ENCODE results near the gene GALNT13. TPM values are rescaled to one million over a fixed set of nuclear protein-coding genes. Genes with fewer than 3 reads are reported as not detected.

The GALNT13 gene
- total RNA-seq, 1 experiment from 2014 or later: not detected

DNA sequence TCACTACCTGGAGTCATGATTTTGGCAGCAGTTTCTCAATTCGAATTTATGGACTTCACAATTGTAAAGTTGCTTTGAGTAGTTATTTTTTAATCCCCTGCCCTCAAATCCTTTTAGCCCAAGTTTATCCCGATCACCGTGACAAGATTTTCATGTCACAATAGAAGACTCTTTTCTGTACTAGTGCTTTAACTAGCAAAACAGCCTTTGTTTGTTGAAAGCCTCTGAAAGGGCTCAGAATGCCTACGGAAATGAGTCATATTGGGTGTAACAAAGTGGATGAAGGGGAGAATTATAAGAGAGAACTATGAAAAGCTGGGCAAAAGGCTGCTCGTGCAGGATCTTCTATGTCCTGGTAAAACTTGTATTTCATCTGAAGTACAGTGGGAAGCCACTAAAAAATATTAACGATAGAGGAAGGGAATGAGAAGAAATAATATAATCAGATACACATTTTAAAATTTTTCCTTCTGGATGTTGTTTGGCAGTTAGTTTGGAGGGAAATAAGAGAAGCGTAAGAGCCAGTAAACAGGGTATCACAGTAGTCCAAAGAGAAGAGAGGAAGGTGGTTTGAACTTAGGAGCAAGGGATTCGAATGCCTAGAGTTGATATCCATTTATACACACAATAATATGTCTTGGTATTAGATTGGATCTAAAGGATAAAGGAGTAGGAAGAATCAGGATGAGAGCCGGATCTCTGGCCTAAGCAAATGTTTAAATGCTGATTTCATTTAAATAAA is 114.9 kb downstream of the GALNT13 start:
- BruUV-seq (replicated peaks): no TSS peak
- Histone ChIP-seq H3K27me3 (replicated peaks; ENCODE audit: control insufficient read depth, insufficient read depth, low read length) (no peaks in the 10 kb centered on the region), H3K36me3 (ENCODE audit: control insufficient read depth, insufficient read depth, low read length) (no peaks in the 10 kb centered on the region), H3K9me3 (no peaks in the 10 kb centered on the region), H3K4me3 (ENCODE audit: low read depth, low read length) (no peak overlapping the region), H3K4me1 (no peaks in the 10 kb centered on the region)
- DNase-seq: no peak
- POLR2A ChIA-PET: no interaction called here
- H3K27me3 Mint-ChIP-seq (ENCODE audit: insufficient read depth, unreplicated experiment): no peaks in the 10 kb centered on the region
- no peak overlapping the region for H3K27ac Mint-ChIP-seq (ENCODE audit: unreplicated experiment)
- no peaks in the 10 kb centered on the region for H3K36me3 Mint-ChIP-seq (ENCODE audit: insufficient read depth, unreplicated experiment)
- intact Hi-C loops (cut with micrococcal nuclease; ENCODE audit: unreplicated experiment): no loop called here
- no peak for TF ChIP-seq CTCF (IDR thresholded peaks at IDR 0.05; ENCODE audit: insufficient read depth in 1 of 2, low read depth in 1 of 2, low read length in 1 of 2, severe bottlenecking in 1 of 2, unreplicated experiment in 1 of 2)
- no peak overlapping the region for H3K4me3 Mint-ChIP-seq (ENCODE audit: unreplicated experiment)
- no peaks in the 10 kb centered on the region for H3K9me3 Mint-ChIP-seq (ENCODE audit: unreplicated experiment)
- CTCF ChIA-PET: no interaction called here
- H3K4me1 Mint-ChIP-seq (ENCODE audit: low read depth, unreplicated experiment): no peaks in the 10 kb centered on the region

DNA sequence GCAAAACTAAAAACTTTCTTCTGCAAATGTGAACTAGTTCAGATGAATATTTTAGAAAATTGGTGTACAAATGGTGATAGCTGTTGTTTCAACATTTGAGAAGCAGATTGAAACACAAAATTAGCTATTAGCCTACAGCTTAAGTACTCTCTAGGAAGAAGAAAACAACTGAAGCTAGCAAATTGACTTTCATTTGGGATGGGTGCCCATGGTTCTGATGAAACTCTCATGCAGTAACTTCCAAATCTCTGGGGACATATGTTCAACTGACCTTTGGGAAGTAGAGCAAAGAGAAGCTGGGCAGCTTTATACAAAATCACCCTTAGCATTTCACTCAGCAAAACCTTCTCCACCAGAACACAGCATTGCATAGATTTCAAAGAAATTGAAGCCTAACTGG is 119.0 kb downstream of the GALNT13 start:
- POLR2A ChIA-PET: no interaction called here
- H3K9me3 ChIP-seq: no peaks in the 10 kb centered on the region
- no TSS peak for BruUV-seq (replicated peaks)

DNA sequence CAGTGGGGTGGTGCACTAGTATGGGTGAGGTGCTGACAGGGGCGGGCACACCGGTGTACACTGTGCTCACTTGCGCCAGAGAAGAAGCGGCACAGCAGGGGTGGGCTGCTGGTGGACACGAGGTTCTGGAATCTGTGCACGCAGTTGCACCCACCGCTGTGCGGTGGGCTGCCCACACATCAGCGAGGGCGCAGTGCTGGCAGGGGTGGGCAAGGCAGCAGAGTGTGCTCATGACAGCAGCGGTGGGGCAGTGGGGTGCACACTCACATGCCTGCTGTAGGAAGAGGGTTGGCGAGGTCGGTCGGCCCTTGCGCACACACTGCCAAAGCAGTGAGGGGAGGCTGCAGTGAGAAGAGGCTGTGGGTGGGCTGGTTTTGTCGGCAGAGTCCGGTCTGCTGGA is 141.8 kb downstream of the GALNT13 start:
- peaks cover 4% of the 10 kb centered on the region; the same call in 1 of the 2 replicates for H3K9me3 ChIP-seq
- no peak overlapping the region for H3K4me3 Mint-ChIP-seq (ENCODE audit: unreplicated experiment)
- H3K9me3 Mint-ChIP-seq (ENCODE audit: unreplicated experiment): peaks cover 25% of the 10 kb centered on the region
- ChIA-PET POLR2A (no interaction called here), CTCF (no interaction called here)
- H3K36me3 ChIP-seq (ENCODE audit: control insufficient read depth, insufficient read depth, low read length): no peaks in the 10 kb centered on the region
- BruUV-seq (replicated peaks): no TSS peak
- H3K4me1 Mint-ChIP-seq (ENCODE audit: low read depth, unreplicated experiment): no peaks in the 10 kb centered on the region
- H3K4me1 ChIP-seq: no peaks in the 10 kb centered on the region
- no peaks in the 10 kb centered on the region for H3K27me3 ChIP-seq (replicated peaks; ENCODE audit: control insufficient read depth, insufficient read depth, low read length)
- no peak for DNase-seq
- no peak overlapping the region for H3K27ac Mint-ChIP-seq (ENCODE audit: unreplicated experiment)
- intact Hi-C loops (cut with micrococcal nuclease; ENCODE audit: unreplicated experiment): no loop called here
- H3K36me3 Mint-ChIP-seq (ENCODE audit: insufficient read depth, unreplicated experiment): no peaks in the 10 kb centered on the region
- no peaks in the 10 kb centered on the region for H3K27me3 Mint-ChIP-seq (ENCODE audit: insufficient read depth, unreplicated experiment)
- H3K4me3 ChIP-seq (ENCODE audit: low read depth, low read length): no peak overlapping the region
- TF ChIP-seq CTCF (IDR thresholded peaks at IDR 0.05; ENCODE audit: insufficient read depth in 1 of 2, low read depth in 1 of 2, low read length in 1 of 2, severe bottlenecking in 1 of 2, unreplicated experiment in 1 of 2): no peak

More for the DNA sequence above, 119.0 kb downstream of the GALNT13 start:
- Histone ChIP-seq H3K27me3 (replicated peaks; ENCODE audit: control insufficient read depth, insufficient read depth, low read length) (no peaks in the 10 kb centered on the region), H3K4me3 (ENCODE audit: low read depth, low read length) (no peak overlapping the region), H3K4me1 (no peaks in the 10 kb centered on the region), H3K36me3 (ENCODE audit: control insufficient read depth, insufficient read depth, low read length) (no peaks in the 10 kb centered on the region)
- CTCF ChIA-PET: no interaction called here
- H3K9me3 Mint-ChIP-seq (ENCODE audit: unreplicated experiment): peaks cover 6% of the 10 kb centered on the region
- H3K36me3 Mint-ChIP-seq (ENCODE audit: insufficient read depth, unreplicated experiment): no peaks in the 10 kb centered on the region
- H3K4me3 Mint-ChIP-seq (ENCODE audit: unreplicated experiment): no peak overlapping the region
- DNase-seq: no peak
- no peak for TF ChIP-seq CTCF (IDR thresholded peaks at IDR 0.05; ENCODE audit: insufficient read depth in 1 of 2, low read depth in 1 of 2, low read length in 1 of 2, severe bottlenecking in 1 of 2, unreplicated experiment in 1 of 2)
- H3K4me1 Mint-ChIP-seq (ENCODE audit: low read depth, unreplicated experiment): no peaks in the 10 kb centered on the region
- H3K27me3 Mint-ChIP-seq (ENCODE audit: insufficient read depth, unreplicated experiment): no peaks in the 10 kb centered on the region
- H3K27ac Mint-ChIP-seq (ENCODE audit: unreplicated experiment): no peak overlapping the region
- intact Hi-C loops (cut with micrococcal nuclease; ENCODE audit: unreplicated experiment): no loop called here

Measured in Caco-2 (cell line).